Lower leg skin (tissue), 4 donors: Measurements from ENCODE around the gene CTDSPL. TPM values are rescaled to one million over a fixed set of nuclear protein-coding genes. Genes with fewer than 3 reads are reported as not detected.

Experiments used
- DNase-seq, 2 donors: peaks; one replicate each; pipeline ENCODE4 v3.0.0-alpha.2; 2019; ENCODE audit warnings: low spot score in 2 of 2
- H3K4me3 ChIP-seq: fragments of 200-600 bp; sonication (generic); 2 replicates; pipeline ENCODE4 v1.5.1; 2017; ENCODE audit warnings: mild to moderate bottlenecking, low read depth; ENCODE audit not compliant: poor library complexity, severe bottlenecking
- POLR2A ChIP-seq, 2 donors: fragments of 450-650 bp; IDR thresholded peaks; one replicate each; pipeline ENCODE4 v1.6.1; 2016 to 2017; ENCODE audit warnings: antibody characterized with exemption in 2 of 2, mild to moderate bottlenecking in 1 of 2, moderate library complexity in 1 of 2
- WGBS, 2 donors: methylation state at CpG; one replicate each; pipeline ENCODE4 v1.1.5; 2018; 5-methylcytosine and 5-hydroxymethylcytosine counted together
- intact Hi-C: fragments of 100-400 bp; cut with DNase I; formaldehyde crosslinking; loops from one replicate; pipeline ENCODE4 v1.15.0; 2023; ENCODE audit warnings: low total_unique reads
- total RNA-seq, 4 donors: library from RNA; depleted of rRNA; stranded (reverse); fragments of >200 nt; gene quantifications; one replicate each; pipeline ENCODE4 v1.1.0, GENCODE V29; 2016
- TF ChIP-seq, protein P1 (sequence below), 3 donors: fragments of 450-650 bp; IDR thresholded peaks; one replicate each; pipeline ENCODE4 v1.5.1; 2016; ENCODE audit warnings: antibody characterized with exemption in 3 of 3, mild to moderate bottlenecking in 3 of 3, moderate library complexity in 2 of 3

The CTDSPL gene
- total RNA-seq, 4 donors from 2014 or later: 59.8 to 97.5 (median 94.6) TPM

- 84 to 90% methylated on average over 8 of the region's 8 CpGs for WGBS, 2 donors
- intact Hi-C loops: no loop called here
- TF ChIP-seq POLR2A (IDR thresholded peaks at IDR 0.05): no peak
- TF ChIP-seq, protein P1, sequence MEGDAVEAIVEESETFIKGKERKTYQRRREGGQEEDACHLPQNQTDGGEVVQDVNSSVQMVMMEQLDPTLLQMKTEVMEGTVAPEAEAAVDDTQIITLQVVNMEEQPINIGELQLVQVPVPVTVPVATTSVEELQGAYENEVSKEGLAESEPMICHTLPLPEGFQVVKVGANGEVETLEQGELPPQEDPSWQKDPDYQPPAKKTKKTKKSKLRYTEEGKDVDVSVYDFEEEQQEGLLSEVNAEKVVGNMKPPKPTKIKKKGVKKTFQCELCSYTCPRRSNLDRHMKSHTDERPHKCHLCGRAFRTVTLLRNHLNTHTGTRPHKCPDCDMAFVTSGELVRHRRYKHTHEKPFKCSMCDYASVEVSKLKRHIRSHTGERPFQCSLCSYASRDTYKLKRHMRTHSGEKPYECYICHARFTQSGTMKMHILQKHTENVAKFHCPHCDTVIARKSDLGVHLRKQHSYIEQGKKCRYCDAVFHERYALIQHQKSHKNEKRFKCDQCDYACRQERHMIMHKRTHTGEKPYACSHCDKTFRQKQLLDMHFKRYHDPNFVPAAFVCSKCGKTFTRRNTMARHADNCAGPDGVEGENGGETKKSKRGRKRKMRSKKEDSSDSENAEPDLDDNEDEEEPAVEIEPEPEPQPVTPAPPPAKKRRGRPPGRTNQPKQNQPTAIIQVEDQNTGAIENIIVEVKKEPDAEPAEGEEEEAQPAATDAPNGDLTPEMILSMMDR (IDR thresholded peaks at IDR 0.05): no peak
- DNase-seq: peak in 1 of 2 donors; percentile 75
- no peak overlapping the region for H3K4me3 ChIP-seq
Observed at GRCh38 chr3:37943631-37944314, 82.1 kb downstream of the CTDSPL start.

DNA sequence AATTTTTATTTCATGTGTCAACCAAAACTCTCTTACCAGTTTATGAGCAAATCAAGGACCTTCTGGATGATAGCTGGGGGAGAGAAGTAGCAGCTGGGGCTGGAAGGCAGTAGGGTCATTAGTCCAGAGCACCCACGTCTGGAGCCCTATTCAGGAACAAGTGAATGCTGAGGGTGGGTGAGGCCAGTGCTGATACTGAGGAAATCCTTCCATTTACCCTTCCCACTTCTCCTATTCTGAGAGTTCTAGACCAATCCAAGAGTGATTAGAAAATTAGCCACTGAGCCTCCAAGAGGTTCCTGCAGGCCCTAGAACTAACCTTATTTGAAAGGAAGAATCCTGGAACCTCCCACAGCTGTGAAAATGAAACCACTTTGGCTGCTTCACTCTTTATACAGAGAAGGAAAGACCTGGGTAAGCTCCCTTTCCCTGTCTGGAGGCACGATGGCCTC, 82.7 kb downstream of the CTDSPL start:
- intact Hi-C loops: no loop called here
- 20 to 33% methylated on average over 2 of the region's 2 CpGs for WGBS, 2 donors
- DNase-seq: peak in 1 of 2 donors; percentile 14
- no peak for TF ChIP-seq POLR2A (IDR thresholded peaks at IDR 0.05)
- TF ChIP-seq, protein P1 (IDR thresholded peaks at IDR 0.05): no peak
- no peak overlapping the region for H3K4me3 ChIP-seq

DNA sequence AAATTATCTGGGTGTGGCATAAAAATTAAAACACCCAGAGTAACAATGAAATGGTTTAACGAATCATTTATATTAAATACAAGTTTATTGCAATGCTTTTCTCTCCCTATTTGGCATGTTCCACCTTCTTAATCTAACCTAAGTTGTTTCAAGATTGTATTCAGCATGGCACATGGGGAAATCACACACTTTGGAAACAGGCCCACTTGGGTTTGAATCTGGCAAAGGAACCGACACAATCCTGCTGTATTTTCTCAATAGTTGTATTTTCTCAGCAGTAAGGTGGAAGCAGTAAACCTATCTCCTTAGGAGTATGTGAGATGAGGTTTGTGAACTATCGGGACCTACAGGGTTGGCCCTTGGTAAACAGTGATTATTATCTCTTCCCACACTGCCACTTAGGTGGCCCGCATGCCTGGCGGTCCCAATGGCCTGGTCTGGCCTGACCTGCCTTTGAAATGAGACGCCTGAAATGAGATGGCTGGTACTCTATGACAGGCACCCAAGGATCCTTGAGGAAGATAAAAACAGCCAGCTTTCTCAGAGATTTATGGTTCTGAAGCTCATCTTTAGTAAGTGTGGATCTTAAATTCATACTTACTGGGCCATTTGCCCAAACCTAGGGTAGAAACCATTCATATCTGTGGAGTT, 83.6 kb downstream of the CTDSPL start:
- intact Hi-C loops: no loop called here
- TF ChIP-seq, protein P1 (IDR thresholded peaks at IDR 0.05): no peak
- TF ChIP-seq POLR2A (IDR thresholded peaks at IDR 0.05): no peak
- no peak overlapping the region for H3K4me3 ChIP-seq
- WGBS, 2 donors: 30 to 38% methylated on average over 6 of the region's 6 CpGs
- peak in 1 of 2 donors; percentile 40 for DNase-seq

DNA sequence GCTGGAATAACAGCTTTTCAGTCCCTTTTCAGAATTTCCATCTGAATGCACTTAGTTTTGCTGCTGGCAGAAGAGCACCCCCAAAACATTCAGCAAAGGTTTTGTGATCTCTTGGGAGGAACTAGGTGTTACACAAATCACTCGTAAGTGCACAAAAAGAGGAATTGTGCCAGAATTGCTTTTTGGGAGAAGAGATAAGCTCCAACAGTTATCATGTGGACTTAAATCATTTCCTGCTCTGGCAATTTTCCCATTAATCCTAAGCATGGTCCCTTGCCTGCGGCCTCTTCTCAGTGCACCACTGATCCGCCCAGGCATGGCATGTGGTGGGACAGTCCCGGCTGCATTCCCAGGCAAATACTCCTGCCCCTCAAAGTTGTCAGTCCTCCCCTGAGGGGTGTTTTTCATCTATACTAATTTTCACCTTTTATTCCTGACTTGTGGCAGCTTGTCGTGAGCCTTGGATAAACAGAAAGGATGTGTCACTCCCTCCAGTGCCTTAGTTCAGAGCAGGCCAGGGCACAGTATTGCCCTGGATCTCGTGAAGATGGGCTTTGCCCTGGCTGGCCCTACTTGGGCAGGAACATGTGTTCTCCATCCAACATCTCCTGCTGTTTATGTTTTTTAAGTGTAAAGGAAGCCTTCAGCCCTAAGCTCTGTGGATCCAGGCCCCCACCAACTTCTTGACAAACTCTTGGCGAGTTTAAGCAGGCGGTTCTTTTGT, 84.3 kb downstream of the CTDSPL start:
- 19 to 20% methylated on average over 8 of the region's 8 CpGs for WGBS, 2 donors
- H3K4me3 ChIP-seq: no peak overlapping the region
- intact Hi-C loops: no loop called here
- TF ChIP-seq, protein P1 (IDR thresholded peaks at IDR 0.05): no peak
- no peak for TF ChIP-seq POLR2A (IDR thresholded peaks at IDR 0.05)
- DNase-seq: peak; percentile 68 to 90

DNA sequence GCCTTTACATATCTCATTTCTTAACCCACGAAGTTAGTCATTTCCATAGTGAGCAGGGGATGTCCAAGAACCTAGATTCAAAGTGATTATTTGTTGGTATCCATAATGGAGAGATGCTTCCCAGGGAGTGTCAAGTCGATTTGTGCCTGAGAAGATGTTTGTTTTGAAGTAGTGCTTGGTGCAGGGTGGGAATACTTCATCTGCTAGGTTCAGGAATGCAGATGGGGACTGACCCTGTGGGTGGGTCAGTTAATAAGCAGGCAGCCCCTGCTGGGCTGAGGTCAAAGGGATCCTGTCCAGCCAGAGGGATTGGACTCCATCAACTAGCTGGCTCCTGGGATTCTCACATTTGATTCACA, 84.8 kb downstream of the CTDSPL start:
- WGBS, 2 donors: 25 to 46% methylated on average over 2 of the region's 2 CpGs
- no peak for DNase-seq
- H3K4me3 ChIP-seq: no peak overlapping the region
- TF ChIP-seq POLR2A (IDR thresholded peaks at IDR 0.05): no peak
- TF ChIP-seq, protein P1 (IDR thresholded peaks at IDR 0.05): no peak
- intact Hi-C loops: no loop called here
